NK-92 treated with Interleukin-12 subunit alpha and Interleukin-12 subunit beta, amount 100 ng/mL, for 24 hours (cell line): ENCODE data around the gene MFN2.
A peak's percentile ranks its signal among the peaks of the same experiment; 100 is the strongest.

ENCODE experiments used
- DNase-seq: peaks from one replicate; lab custom pipeline; 2025; lab: John Stamatoyannopoulos, UW

MFN2 gene

DNA sequence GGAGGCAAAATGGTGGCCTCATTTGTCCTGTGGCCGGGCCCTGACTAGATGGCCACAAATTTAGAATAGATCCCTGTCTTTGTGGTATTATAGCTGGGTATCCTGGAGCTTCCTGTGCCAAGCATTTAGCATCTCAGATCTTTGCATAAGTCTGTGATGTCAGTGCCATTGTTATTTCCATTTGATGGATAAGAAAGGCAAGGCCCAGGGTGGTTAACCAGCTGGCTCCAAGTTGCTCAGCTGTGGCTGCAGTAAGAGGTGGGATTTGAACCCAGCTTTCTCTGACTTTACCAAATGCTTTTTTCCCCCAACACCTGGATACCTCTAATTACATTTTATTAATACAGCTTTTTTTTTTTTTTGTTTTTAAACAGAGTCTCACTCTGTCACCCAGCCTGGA lies 71.1 kb downstream of the MFN2 start:
- no peak for DNase-seq

DNA sequence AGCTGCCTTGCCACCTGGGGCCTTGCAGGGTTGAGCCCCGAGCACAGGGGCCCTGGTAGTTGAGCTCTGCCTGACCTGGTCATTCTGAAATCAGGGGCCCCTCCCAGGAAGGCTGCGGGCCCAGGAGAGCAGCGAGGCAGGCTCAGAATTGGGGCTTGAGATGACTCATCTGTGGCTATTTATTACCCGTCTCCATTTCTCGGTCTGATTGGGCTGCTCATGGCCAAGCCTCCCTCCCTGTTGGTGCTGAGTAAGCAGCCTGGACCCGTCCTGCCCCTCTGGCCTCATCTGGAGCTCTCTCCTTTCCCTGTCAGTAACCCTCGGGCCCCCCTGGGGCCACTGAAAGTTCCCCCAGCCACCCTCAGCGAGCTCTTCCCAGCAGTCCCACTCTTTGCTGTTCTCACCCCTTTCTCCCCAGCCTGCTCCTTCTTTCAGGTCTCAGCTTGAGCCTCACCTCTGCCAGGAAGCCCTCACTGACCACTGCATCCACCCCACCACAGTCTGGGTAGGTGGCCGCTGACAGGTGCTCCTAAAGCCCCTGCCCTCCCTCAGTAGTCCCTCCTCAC lies 71.8 kb downstream of the MFN2 start:
- DNase-seq: peak; percentile 74

DNA sequence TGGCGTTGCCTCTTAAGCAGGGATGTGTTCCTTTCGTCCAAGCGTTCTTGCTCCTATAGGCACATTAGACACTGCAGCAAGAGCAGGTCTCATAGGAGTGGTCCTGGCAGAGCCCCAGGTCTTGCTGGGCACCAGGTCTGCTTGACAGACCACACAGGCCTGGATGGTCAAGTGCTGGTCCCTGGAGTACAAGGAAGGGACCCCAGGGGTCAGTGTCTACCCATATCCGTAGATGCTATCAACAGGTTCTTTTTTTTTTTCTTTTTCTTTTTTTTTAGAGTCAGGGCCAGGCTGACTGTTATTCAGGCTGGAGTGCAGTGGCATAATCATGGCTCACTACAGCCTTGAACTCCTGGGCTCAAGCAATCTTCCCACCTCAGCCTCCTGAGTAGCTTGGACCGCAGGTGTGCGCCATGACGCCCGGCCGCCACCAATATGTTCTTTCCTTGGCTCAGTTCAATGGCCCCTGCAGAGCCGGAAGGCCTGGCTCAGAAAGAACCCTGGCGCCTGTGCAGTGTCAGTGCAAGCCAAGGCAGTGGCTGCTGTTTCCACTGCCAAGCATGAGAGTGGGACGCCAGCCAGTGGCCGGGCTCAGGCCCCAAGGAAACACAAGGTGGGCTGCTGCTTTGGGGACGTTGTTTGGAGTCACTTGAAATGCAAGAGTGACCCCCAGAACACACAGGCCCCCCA lies 72.9 kb downstream of the MFN2 start:
- DNase-seq: no peak

DNA sequence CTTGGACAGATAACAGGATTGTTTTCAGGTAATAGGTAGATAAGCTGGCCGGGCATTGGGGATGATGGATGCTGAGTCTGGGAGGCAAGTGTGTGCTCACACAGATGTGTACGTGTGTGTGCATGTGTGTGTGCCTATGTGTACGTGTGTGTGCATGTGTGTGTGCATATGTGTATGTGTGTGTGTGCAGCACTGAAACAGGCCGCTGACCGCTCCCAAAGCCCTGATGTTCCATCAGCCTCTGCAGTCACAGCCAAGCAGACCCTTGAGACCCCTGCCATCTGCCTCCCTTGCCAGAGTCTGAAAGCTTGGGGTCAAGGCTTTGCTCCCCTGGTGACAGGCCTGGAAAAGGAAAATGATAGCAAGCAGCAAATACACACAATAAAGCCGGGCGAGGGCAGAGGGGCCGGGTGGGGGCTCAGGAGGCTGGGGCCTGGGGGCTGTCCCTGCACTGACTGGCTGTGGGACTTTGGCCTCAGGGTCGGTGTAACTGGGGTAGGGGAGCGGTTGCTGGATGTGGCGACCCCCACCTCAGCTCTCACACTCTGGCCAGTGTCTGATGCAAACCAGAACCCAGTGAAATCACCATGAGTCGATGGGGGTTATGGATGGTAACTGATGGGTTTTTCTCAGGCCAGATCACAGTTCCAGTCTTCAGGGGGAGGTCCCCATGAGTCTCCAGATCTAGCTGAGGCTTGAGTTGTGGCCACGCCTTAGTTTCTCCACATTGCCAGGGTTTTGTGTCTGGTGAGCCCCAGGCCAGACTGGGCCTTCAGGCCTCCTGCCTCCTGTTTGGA lies 73.7 kb downstream of the MFN2 start:
- DNase-seq: no peak

DNA sequence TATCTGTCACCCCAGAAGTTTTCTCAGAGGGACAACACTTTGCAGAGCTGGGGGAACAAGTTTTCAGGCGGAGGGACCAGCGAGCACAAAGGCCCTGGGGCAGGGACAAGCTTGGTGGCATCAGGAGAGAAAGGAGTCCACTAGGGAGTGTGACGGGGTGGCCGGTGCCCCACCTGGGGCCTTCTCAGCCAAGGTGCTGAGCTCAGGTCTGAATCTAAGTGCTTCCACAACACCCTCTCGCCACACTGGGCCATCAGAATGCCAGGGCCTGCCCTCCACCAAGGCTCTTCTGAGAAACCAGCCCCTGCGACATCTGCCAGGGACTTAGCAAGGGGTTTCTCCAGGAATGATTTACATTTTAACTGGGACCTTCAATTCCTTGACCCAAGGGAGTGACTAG lies 75.0 kb downstream of the MFN2 start:
- DNase-seq: no peak

DNA sequence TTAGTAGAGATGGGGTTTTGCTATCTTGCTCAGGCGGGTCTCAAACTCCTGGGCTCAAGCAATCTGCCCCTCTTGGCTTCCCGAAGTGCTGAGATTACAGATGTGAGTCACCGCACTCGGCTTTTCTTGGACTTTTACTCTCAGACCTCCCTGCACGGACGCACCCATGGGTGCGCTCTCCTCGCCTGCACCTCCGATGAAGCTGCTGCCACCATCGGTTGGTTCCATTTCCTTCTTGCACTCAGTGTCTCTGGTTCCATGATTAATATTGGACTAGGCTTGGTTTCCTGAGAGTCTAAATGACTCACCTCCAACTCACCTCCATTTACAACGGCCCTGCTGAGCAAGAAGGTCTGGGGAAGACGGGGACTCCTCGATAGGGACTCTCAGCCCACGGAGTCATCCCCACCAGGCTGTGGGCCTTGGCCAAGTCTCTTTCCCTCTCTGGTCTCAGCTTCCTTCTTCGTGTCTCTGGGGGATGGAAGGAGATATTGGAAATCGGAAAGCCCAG lies 76.1 kb downstream of the MFN2 start:
- no peak for DNase-seq

DNA sequence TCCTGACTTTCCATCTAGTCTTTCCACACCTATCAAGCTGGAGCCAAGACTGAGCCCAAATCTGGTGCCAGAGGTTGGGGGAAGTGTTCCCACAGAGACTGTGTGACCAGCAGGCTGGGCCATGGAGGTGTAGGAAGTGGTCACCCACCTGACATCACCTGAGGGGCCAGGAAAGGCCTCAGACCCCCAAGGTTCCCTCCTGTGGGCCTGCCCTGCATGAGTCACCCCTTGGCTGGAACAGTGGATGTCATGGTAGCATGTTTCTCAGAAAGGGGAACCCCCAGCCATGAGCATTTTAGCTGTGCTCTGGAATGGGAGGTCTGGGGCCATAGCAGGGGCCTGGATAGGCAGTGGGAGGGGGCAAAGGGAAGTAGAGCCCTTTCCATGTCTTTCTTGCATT lies 77.1 kb downstream of the MFN2 start:
- DNase-seq: peak; percentile 55

DNA sequence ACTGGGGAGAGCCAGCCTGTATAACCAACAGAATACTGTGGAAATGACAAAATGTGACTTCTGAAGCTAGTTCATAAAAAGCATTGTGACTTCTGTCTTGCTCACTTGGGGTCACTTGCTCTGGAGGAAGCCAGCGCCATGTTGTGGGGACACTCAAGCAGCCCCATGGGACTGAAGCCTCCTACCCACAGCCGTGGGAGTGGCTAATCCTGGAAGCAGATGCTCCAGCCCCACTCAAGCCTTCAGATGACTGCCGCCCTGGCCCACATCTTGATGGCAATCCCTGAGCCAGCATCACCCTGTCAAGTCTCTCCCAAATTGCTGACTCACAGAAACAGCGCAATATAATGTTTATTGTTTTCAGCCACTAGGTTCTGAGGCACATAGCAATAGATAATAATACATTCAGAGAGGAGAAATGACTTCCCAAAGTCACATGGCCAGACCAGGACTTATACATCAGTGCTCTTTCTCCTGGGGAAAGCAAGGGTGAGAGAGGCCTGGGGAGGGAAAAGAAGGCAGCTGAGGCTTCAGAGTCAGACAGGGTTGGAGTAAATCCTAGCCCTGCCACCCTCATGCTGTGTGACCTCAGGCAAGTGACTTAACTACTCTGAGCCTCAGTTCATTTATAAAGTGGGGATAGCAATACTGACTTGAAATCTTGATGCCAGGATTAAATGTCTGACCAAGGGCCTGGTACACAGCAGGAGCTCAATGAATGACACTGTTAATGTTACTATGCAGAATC lies 77.9 kb downstream of the MFN2 start:
- no peak for DNase-seq

DNA sequence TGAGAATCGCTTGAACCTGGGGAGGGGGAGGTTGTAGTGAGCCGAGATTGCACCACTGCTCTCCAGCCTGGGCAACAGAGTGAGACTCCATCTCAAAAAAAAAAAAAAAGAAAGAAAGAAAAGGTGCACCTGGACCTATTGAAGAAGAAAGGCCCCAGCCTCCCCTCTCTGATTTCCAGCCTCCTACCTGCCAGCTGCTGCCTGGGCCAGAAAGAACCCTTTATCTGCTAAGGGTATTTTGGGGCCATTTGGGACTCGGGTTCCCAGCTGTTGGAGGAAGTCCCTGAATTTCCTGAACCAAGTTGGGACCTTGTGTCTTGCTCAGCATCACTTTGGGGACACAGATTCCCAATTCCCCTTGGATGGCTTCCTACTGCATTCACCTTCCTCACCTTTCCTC lies 79.0 kb downstream of the MFN2 start:
- no peak for DNase-seq

DNA sequence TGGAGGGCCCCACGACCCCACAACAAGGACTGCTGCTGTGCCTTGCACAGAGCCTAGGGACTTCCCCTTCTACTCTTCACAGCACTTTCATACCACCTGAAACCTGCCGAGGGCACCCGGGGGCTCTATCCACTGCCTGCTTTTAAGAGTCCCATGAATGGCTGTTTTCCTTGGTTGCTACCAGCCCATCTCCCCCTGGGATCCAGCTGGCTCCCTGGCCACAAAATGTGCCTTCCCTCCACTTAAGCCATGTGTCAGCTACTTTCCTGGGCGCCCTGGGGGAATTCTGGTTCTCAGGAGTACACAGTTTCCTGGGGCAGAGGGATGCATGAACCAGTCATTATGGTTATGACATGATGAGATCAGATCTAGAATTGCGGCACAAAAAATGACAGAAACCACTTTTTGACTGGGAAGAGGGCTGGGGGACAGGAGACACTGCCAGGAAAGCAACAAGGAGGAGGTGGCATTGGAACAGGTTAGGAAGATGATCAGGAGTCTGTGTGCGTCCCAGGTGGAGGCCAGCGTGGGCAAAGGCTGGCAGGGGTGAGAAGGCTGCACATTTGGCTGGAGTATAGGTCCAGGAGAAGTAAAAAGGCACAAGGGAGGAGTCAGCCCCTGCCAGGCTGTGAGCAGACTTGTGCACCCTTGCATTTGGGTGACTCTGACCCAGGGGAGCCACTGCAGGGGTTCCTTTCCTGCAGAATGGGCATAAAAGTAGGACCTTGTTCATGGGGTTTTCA lies 79.6 kb downstream of the MFN2 start:
- DNase-seq: no peak

DNA sequence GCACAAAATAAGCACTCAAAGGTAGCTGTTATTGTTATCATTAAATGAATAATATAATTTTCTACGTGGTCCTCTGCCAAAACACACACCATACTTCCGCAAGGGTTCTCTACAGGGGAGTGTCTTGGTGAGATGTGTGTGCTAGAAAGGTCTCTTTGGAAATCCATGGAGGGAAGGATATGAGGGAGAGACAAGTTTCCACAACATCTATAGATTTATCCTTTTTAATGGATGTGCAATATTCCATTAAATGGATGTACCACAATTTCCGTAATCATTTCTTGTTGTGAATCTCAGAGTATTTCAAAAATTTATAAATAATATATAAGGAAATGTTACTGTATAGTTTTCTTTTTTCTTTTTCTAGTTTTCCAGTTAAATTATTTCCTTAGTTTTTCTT lies 80.3 kb downstream of the MFN2 start:
- no peak for DNase-seq
